Right cardiac atrium (tissue), 5 donors: ENCODE measurements around the gene TSPAN3. TPM values are rescaled to one million over a fixed set of nuclear protein-coding genes. Genes with fewer than 3 reads are reported as not detected.

Source experiments
- ATAC-seq, 2 donors: fragments of 200-7000 bp; cut with Tn5 transposase; one replicate each; pipeline versions ENCODE4 v1.8.0 to v1.9.1; 2020; ENCODE audit warnings: moderate library complexity in 2 of 2, mild to moderate bottlenecking in 1 of 2
- DNase-seq, 3 donors: peaks; one replicate each; pipeline ENCODE4 v3.0.0-alpha.2; 2020
- H3K27ac ChIP-seq: one replicate; pipeline ENCODE4 v1.5.1; 2013; ENCODE audit warnings: mild to moderate bottlenecking, low read length, control low read depth, moderate library complexity
- H3K27me3 ChIP-seq: one replicate; pipeline ENCODE4 v1.6.1; 2013; ENCODE audit not compliant: control insufficient read depth, insufficient read depth
- H3K4me1 ChIP-seq: one replicate; pipeline ENCODE4 v1.6.1; 2013; ENCODE audit warnings: low read length; ENCODE audit not compliant: control insufficient read depth, insufficient read depth
- H3K4me3 ChIP-seq: one replicate; pipeline ENCODE4 v1.5.1; 2013; ENCODE audit warnings: low read length, control low read depth
- H3K9me3 ChIP-seq: one replicate; pipeline ENCODE4 v1.6.1; 2013; ENCODE audit warnings: low read length; ENCODE audit not compliant: control insufficient read depth
- WGBS: extraction: QIAGEN DNeasy Blood & Tissue Kit; methylation state at CpG from one replicate; pipeline ENCODE4 v1.1.7; 2013; 5-methylcytosine and 5-hydroxymethylcytosine counted together
- intact Hi-C, 4 donors: fragments of 100-400 bp; cut with DNase I; formaldehyde crosslinking; loops; one replicate each; pipeline versions ENCODE4 v1.11.0 to v1.14.0; 2022 to 2023
- polyA plus RNA-seq: library from polyadenylated mRNA; stranded (reverse); fragments of 200-250 nt; gene quantifications from one replicate; pipeline ENCODE4 v1.2.3, GENCODE V29; 2013
- total RNA-seq, 4 donors: library from RNA; stranded (reverse); fragmentation: NEBNext Ultra II Directional; extraction: Animal tissue kit (Norgen Biotek cat#: 25700); gene quantifications; one replicate each; pipeline ENCODE4 v1.2.1, GENCODE V29; 2021
- donor health status: healthy with polysubstance abuse.
- donor health status: DM: no; HTN: yes; CAD: no.
- donor health status: DM: no; HTN: no; CAD: no.
- donor health status: DM: no; HTN: yes; CAD: no; lungs with severe emphysema.
- donor health status: DM: yes; HTN: yes; CAD: no.

TSPAN3 gene
- total and polyA plus RNA-seq, 5 donors = 124 to 135 (median 128) TPM

DNA sequence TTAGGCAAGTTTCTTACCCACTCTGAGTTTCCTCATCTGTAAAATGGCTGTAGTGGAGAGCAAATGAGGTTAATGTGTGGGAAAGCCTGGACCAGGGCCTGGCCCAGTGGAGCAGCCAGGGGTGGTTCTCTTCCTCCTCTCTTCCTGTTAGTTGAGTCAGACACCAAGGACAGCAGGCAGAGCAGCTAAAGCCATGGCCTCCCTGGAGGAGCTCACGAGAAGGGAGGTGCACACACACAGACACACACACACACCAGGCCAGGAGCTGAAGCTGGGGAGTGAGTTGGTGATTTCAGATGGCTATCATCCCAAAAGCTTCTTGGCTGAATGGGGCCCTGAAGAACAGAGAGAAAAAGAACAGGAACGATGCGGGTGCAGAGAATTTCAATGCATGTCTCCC, 33.2 kb upstream of the TSPAN3 start:
- no peaks in the 10 kb centered on the region for H3K27me3 ChIP-seq
- DNase-seq (peak in 1 of 3 donors; percentile 49), ATAC-seq (peak; percentile 63 to 91)
- H3K9me3 ChIP-seq = no peaks in the 10 kb centered on the region
- H3K4me3 ChIP-seq = no peak overlapping the region
- no peak overlapping the region for H3K27ac ChIP-seq
- WGBS = 63% methylated on average over 3 of the region's 3 CpGs
- intact Hi-C loops = no loop called here
- peaks cover 15% of the 10 kb centered on the region for H3K4me1 ChIP-seq

DNA sequence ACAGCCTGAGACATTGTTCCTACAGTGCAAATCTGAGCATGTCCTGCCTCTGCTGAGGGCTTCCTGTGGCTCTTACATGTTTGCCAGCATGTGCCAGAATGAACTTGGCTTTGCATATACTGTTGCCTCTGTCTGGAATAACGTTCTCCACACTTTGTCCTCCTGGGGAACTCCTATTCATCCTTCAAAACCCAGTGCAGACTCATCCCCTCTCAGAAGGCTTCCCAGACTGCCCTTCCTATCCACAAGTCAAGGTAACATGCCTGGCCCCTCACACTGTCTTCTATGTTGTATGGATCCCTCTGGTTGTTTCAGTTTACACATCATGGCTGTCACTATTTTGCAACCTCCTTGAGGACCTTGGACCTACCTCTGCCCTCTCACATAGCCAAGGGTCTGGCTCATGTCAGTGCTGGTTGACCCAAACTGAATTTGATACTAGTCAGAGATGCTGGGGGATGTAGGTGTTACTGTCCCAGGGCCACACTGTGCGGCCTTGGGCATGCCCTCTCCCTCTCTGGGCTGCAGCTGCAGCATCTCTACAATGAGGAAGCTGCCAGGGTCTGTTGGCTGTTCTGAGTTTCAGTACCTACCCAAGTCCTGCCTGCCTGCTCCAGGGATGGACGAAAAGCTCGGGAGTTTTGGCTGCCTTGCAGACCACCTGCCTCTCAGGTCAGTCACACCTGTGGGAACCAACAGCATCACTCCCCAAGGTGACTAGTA, 29.0 kb upstream of the TSPAN3 start:
- Histone ChIP-seq H3K4me3 (no peak overlapping the region), H3K9me3 (no peaks in the 10 kb centered on the region), H3K27ac (no peak overlapping the region), H3K27me3 (no peaks in the 10 kb centered on the region), H3K4me1 (peaks cover 8% of the 10 kb centered on the region)
- WGBS = 91% methylated on average over 4 of the region's 4 CpGs
- intact Hi-C loops = no loop called here
- ATAC-seq = no peak
- no peak for DNase-seq

DNA sequence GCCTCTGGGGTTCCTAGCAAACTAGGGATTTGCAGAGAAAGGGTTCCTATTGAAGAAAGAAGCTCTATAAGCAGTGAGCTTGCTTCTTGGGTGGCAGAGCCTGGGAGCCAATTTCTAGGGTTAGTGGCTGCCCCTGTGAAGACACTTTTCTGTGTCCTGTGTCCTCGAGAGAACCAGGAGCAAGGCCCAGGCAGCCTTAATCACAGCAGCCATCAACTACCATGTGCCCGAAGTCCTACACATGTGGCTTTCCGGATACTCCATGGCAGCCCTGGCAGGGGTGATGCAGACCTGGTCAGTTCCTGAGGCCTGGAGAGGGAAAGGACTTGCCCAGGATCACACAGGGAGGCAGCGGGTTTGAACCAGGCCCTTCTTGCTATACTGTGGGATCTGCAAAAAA, 27.7 kb upstream of the TSPAN3 start:
- intact Hi-C loops = no loop called here
- no peak for DNase-seq
- ATAC-seq = no peak
- WGBS = 96% methylated on average over 4 of the region's 4 CpGs
- Histone ChIP-seq H3K4me3 (no peak overlapping the region), H3K27ac (no peak overlapping the region), H3K9me3 (no peaks in the 10 kb centered on the region), H3K4me1 (no peaks in the 10 kb centered on the region), H3K27me3 (no peaks in the 10 kb centered on the region)

DNA sequence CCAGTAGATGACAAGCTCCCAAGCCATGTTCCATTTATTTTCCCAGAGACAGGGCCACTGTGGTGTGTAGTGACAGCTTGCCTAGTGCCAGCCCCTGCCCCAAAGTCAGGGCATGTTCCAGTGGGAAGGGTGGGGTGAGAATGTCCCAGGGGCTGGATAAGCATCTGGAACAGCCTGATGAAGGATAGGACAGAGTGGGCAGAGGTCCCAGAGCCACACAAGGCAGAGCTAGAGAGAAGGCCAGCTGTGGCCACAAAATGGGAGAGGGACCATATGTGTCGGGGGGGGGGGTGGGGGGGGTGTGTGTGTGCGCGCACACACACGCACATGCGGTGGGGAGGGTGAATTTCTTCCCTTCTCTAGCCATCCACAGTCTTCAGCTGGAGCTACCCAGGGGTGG, 27.0 kb upstream of the TSPAN3 start:
- ATAC-seq (no peak), DNase-seq (no peak)
- no peaks in the 10 kb centered on the region for H3K27me3 ChIP-seq
- no peak overlapping the region for H3K27ac ChIP-seq
- intact Hi-C loops = no loop called here
- no peak overlapping the region for H3K4me3 ChIP-seq
- H3K9me3 ChIP-seq = no peaks in the 10 kb centered on the region
- WGBS = 90% methylated on average over 5 of the region's 5 CpGs
- no peaks in the 10 kb centered on the region for H3K4me1 ChIP-seq

- no peak for ATAC-seq
- Histone ChIP-seq H3K4me3 (no peak overlapping the region), H3K9me3 (no peaks in the 10 kb centered on the region), H3K27ac (no peak overlapping the region), H3K4me1 (no peaks in the 10 kb centered on the region), H3K27me3 (no peaks in the 10 kb centered on the region)
- intact Hi-C loops = no loop called here
- DNase-seq = no peak
- WGBS = 75% methylated on average over 7 of the region's 7 CpGs
Observed at GRCh38 chr15:77097248-77097721, 26.4 kb upstream of the TSPAN3 start.

GRCh38 chr15:77096541-77096940, 25.6 kb upstream of the TSPAN3 start:
- intact Hi-C loops = no loop called here
- no peak for ATAC-seq
- 90% methylated on average over 7 of the region's 7 CpGs for WGBS

GRCh38 chr15:77096138-77096537, 25.2 kb upstream of the TSPAN3 start:
- DNase-seq = no peak
- intact Hi-C loops = no loop called here
- WGBS = 72% methylated on average over 4 of the region's 4 CpGs

More at GRCh38 chr15:77096541-77096940, 25.6 kb upstream of the TSPAN3 start:
- Histone ChIP-seq H3K9me3 (no peaks in the 10 kb centered on the region), H3K27ac (no peak overlapping the region), H3K27me3 (no peaks in the 10 kb centered on the region), H3K4me1 (no peaks in the 10 kb centered on the region), H3K4me3 (no peak overlapping the region)
- no peak for DNase-seq

DNA sequence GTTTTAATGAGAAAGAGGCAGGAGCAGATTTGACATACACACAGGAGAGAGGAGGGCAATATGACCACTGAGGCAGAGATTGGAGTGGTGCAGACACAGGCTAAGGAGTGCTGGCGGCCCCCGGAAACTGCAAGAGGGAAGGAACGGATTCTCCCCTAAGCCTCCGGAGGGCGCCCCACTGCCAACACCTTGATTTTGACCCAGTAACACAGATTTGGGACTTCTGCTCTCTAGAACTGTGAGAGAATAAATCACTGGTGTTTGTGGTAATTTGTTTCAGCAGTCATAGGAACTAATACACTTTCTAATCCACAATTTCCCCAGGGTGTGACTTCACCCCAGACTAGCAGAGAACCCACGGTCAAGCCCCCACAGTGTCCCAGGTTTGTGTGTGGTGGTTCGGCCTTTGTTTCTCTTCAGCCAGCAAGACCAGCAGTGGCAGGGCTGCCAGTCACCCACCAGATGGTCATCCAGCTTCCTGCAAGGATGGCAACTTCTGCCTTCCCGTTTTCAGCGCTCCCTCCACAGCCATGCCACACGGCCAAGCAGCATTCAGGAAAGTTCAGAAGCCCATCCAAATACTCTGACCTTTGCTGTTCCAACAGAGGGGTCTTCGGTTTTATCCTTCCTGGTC, 23.6 kb upstream of the TSPAN3 start:
- WGBS = 89% methylated on average over 11 of the region's 11 CpGs

More at GRCh38 chr15:77096138-77096537, 25.2 kb upstream of the TSPAN3 start:
- Histone ChIP-seq H3K4me1 (no peaks in the 10 kb centered on the region), H3K27ac (no peak overlapping the region), H3K27me3 (no peaks in the 10 kb centered on the region), H3K9me3 (no peaks in the 10 kb centered on the region), H3K4me3 (no peak overlapping the region)
- no peak for ATAC-seq

DNA sequence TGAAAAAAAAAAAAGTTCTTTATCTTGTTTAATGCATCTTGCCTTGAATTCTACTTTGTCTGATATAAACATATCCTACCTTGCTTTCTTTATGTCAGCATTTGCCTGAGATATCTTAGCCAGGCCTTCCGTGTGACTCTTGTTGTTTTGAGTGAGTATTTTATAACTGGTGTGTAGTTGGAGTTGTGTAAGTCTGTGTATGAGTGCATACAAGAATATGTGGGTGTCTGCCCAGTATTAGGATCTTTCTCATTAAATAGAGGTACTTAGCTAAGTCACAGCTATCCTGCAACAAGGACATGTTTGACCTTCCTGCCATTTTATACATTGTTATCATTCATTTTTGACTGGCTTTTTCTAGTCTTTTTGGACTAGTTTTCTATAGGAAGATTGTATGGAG, 22.5 kb upstream of the TSPAN3 start:
- no peak for DNase-seq
- Histone ChIP-seq H3K27me3 (no peaks in the 10 kb centered on the region), H3K4me3 (no peak overlapping the region), H3K9me3 (no peaks in the 10 kb centered on the region), H3K4me1 (no peaks in the 10 kb centered on the region), H3K27ac (no peak overlapping the region)
- intact Hi-C loops = no loop called here
- 93% methylated on average over 1 of the region's 1 CpG for WGBS
- no peak for ATAC-seq

More for the DNA sequence above, 23.6 kb upstream of the TSPAN3 start:
- DNase-seq (no peak), ATAC-seq (no peak)
- Histone ChIP-seq H3K4me3 (no peak overlapping the region), H3K9me3 (no peaks in the 10 kb centered on the region), H3K27ac (no peak overlapping the region), H3K27me3 (no peaks in the 10 kb centered on the region), H3K4me1 (no peaks in the 10 kb centered on the region)
- intact Hi-C loops = no loop called here

DNA sequence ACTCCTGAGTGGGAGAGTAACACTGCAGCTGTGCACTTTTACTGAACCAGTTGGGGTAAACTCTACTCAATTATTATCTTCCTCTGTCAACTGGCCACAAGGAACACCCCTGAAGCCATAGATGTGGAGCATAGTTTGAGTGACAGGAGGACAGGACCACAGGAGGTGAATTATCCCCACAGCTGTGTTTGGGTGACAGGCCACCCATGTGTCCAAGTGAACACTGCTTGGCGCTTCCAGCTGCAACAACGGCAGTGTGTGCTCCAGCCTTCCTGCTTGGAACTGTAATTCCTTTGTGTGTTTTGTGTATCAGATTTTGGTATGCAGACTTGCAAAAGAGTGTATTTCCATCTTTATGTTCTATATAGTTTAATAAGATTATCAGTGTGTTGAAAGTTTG, 20.2 kb upstream of the TSPAN3 start:
- Histone ChIP-seq H3K4me1 (no peaks in the 10 kb centered on the region), H3K9me3 (no peaks in the 10 kb centered on the region), H3K27me3 (no peaks in the 10 kb centered on the region), H3K4me3 (no peak overlapping the region), H3K27ac (no peak overlapping the region)
- 75% methylated on average over 2 of the region's 2 CpGs for WGBS
- no peak for ATAC-seq
- DNase-seq = no peak
- intact Hi-C loops = no loop called here

- ATAC-seq (no peak), DNase-seq (no peak)
- 88% methylated on average over 2 of the region's 2 CpGs for WGBS
- H3K9me3 ChIP-seq = no peaks in the 10 kb centered on the region
- H3K4me1 ChIP-seq = no peaks in the 10 kb centered on the region
- no peaks in the 10 kb centered on the region for H3K27me3 ChIP-seq
- H3K27ac ChIP-seq = no peak overlapping the region
- intact Hi-C loops = no loop called here
- no peak overlapping the region for H3K4me3 ChIP-seq
Observed at GRCh38 chr15:77087213-77087612, 16.3 kb upstream of the TSPAN3 start.
